Gastroesophageal sphincter (tissue), 4 donors: Measurements from ENCODE around the gene NRF1. TPM values are rescaled to one million over a fixed set of nuclear protein-coding genes. Genes with fewer than 3 reads are reported as not detected.

Source experiments
- ATAC-seq: fragments of 150-250 bp; one replicate; pipeline ENCODE4 v1.9.1; 2016; ENCODE audit warnings: mild to moderate bottlenecking, moderate library complexity
- H3K27ac ChIP-seq, 4 donors: fragments of 200-600 bp; sonication (generic) in 3 of 4; 1 replicate in 3 of 4; 2 replicates in 1 of 4; pipeline ENCODE4 v1.5.1; 2016 to 2019
- H3K27me3 ChIP-seq: fragments of 200-600 bp; sonication (generic); one replicate; pipeline ENCODE4 v1.5.1; 2019
- H3K36me3 ChIP-seq, 2 donors: fragments of 200-600 bp; sonication (generic); one replicate each; pipeline ENCODE4 v1.5.1; 2019; ENCODE audit warnings: control low read depth in 1 of 2
- H3K4me1 ChIP-seq, 3 donors: fragments of 200-600 bp; sonication (generic); 1 replicate in 2 of 3; 2 replicates in 1 of 3; pipeline ENCODE4 v1.5.1; 2016 to 2019; ENCODE audit warnings: control low read depth in 2 of 3
- H3K4me3 ChIP-seq, 2 donors: fragments of 200-600 bp; sonication (generic); one replicate each; pipeline ENCODE4 v1.5.1; 2019; ENCODE audit warnings: mild to moderate bottlenecking in 1 of 2, moderate library complexity in 1 of 2
- H3K9me3 ChIP-seq, 3 donors: fragments of 200-600 bp; sonication (generic); one replicate each; pipeline ENCODE4 v1.5.1; 2017 to 2019; ENCODE audit warnings: control low read depth in 2 of 3
- CTCF ChIP-seq, 4 experiments: fragments of 200-600 bp in 2 of 4; fragments of 450-650 bp in 2 of 4; sonication (generic) in 1 of 4; IDR thresholded peaks; one replicate each; pipeline ENCODE4 v1.5.1; 2017 to 2019; ENCODE audit warnings: antibody characterized with exemption in 4 of 4, mild to moderate bottlenecking in 2 of 4, moderate library complexity in 2 of 4
- EP300 ChIP-seq: sonication (generic); formaldehyde crosslinking; IDR thresholded peaks from one replicate; pipeline ENCODE4 v1.6.1; 2017; ENCODE audit warnings: antibody characterized with exemption, mild to moderate bottlenecking
- POLR2A ChIP-seq, 2 donors: fragments of 450-650 bp; IDR thresholded peaks; one replicate each; pipeline ENCODE4 v1.6.1; 2017; ENCODE audit warnings: antibody characterized with exemption in 2 of 2, mild to moderate bottlenecking in 2 of 2, moderate library complexity in 1 of 2
- POLR2AphosphoS5 ChIP-seq: sonication (generic); formaldehyde crosslinking; IDR thresholded peaks from one replicate; pipeline ENCODE4 v1.6.1; 2017; ENCODE audit warnings: antibody characterized with exemption
- WGBS, 2 donors: methylation state at CpG; one replicate each; pipeline ENCODE4 v1.1.5; 2018; ENCODE audit warnings: low coverage in 1 of 2; 5-methylcytosine and 5-hydroxymethylcytosine counted together
- total RNA-seq, 4 donors: library from RNA; depleted of rRNA; stranded (reverse); fragments of >200 nt; gene quantifications; one replicate each; pipeline ENCODE4 v1.1.0, GENCODE V29; 2016

Gene NRF1
- total RNA-seq, 4 donors from 2014 or later = 7.8 to 20.5 (median 17.0) TPM

GRCh38 chr7:129677796-129678195 is 66.3 kb downstream of the NRF1 start:
- Histone ChIP-seq H3K36me3 (peaks cover 0 to 65% of the 10 kb centered on the region in 2 donors), H3K27ac (no peak overlapping the region), H3K4me3 (no peak overlapping the region), H3K27me3 (no peaks in the 10 kb centered on the region), H3K9me3 (peaks cover 0 to 13% (median 0%) of the 10 kb centered on the region in 3 donors), H3K4me1 (no peaks in the 10 kb centered on the region)
- no peak for TF ChIP-seq EP300
- no peak for ATAC-seq
- 67 to 89% methylated on average over 1 to 4 of the region's 4 CpGs for whole genome bisulfite sequencing, 2 donors

GRCh38 chr7:129678606-129679005 is 67.1 kb downstream of the NRF1 start:
- Histone ChIP-seq H3K4me3 (no peak overlapping the region), H3K9me3 (peaks cover 0 to 13% (median 0%) of the 10 kb centered on the region in 3 donors), H3K36me3 (peaks cover 0 to 58% of the 10 kb centered on the region in 2 donors), H3K27me3 (no peaks in the 10 kb centered on the region), H3K27ac (no peak overlapping the region), H3K4me1 (no peaks in the 10 kb centered on the region)
- no peak for TF ChIP-seq CTCF (IDR thresholded peaks at IDR 0.05)
- no peak for TF ChIP-seq POLR2AphosphoS5
- TF ChIP-seq POLR2A (IDR thresholded peaks at IDR 0.05) = no peak
- no peak for ATAC-seq

GRCh38 chr7:129680400-129680799 is 68.9 kb downstream of the NRF1 start:
- no peaks in the 10 kb centered on the region for H3K27me3 ChIP-seq
- 94 to 100% methylated on average over 1 of the region's 1 CpG for WGBS, 2 donors
- H3K4me1 ChIP-seq = no peaks in the 10 kb centered on the region
- peaks cover 0 to 6% (median 0%) of the 10 kb centered on the region in 3 donors for H3K9me3 ChIP-seq
- H3K27ac ChIP-seq = no peak overlapping the region
- ATAC-seq = no peak
- no peak for TF ChIP-seq POLR2A (IDR thresholded peaks at IDR 0.05)
- no peak for TF ChIP-seq CTCF (IDR thresholded peaks at IDR 0.05)
- no peak for TF ChIP-seq EP300
- TF ChIP-seq POLR2AphosphoS5 = no peak
- no peak overlapping the region for H3K4me3 ChIP-seq
- H3K36me3 ChIP-seq = peaks cover 0 to 40% of the 10 kb centered on the region in 2 donors

DNA sequence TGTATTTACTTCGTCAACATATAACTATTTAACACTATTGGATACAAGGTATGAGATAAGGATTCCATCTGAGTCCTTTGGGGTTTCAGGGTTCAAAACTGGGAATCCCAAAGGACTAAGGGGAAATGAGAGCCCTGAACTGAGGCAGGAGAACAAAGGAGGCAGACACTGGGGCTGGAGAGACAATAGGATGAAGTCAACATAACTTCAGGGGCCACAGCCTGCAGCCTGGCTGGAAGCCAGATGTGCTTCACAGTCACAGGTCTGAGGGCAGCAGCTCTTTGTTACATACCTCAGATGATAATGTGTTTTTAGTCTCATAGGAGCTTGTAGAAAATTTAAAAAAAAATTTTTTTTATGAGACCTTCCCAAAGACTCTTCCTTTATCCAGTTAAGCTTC is 73.3 kb downstream of the NRF1 start:
- WGBS, 2 donors = 78 to 95% methylated on average over 1 of the region's 1 CpG
- ATAC-seq = no peak
- H3K4me3 ChIP-seq = no peak overlapping the region
- H3K4me1 ChIP-seq = no peaks in the 10 kb centered on the region
- H3K27me3 ChIP-seq = no peaks in the 10 kb centered on the region
- H3K36me3 ChIP-seq = peaks cover 0 to 14% of the 10 kb centered on the region in 2 donors
- TF ChIP-seq CTCF (IDR thresholded peaks at IDR 0.05) (no peak), POLR2A (IDR thresholded peaks at IDR 0.05) (no peak), POLR2AphosphoS5 (no peak), EP300 (no peak)
- no peak overlapping the region for H3K27ac ChIP-seq
- no peaks in the 10 kb centered on the region for H3K9me3 ChIP-seq

DNA sequence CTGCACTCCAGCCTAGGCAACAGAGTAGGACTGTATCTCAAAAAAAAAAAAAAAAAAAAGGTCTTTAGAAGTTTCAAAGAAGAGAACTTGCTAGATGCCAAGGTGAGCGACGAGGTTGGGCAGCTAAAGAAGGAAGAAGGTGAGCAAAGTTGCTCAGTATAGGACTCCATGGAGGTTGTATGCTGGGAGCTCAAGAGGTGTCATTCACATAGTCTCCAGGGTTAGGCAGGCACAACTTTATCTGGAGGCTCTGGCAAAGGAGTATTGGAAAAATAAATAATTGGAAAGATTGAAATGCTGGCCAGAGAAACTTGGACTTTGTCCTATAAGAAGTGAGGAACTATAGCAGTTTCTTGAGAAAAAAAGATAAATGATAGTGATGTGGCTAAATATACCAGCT is 74.5 kb downstream of the NRF1 start:
- H3K4me1 ChIP-seq = no peaks in the 10 kb centered on the region
- H3K4me3 ChIP-seq = no peak overlapping the region
- ATAC-seq = no peak
- WGBS, 2 donors = 86 to 92% methylated on average over 2 of the region's 2 CpGs
- peaks cover 0 to 20% of the 10 kb centered on the region in 2 donors for H3K36me3 ChIP-seq
- H3K27ac ChIP-seq = no peak overlapping the region
- no peaks in the 10 kb centered on the region for H3K9me3 ChIP-seq
- no peak for TF ChIP-seq EP300
- TF ChIP-seq POLR2AphosphoS5 = no peak
- no peak for TF ChIP-seq POLR2A (IDR thresholded peaks at IDR 0.05)
- TF ChIP-seq CTCF (IDR thresholded peaks at IDR 0.05) = no peak
- no peaks in the 10 kb centered on the region for H3K27me3 ChIP-seq
